GM10248 (cell line): ENCODE measurements around the gene ARHGAP45.

ENCODE experiments used
- CTCF ChIA-PET: fragments of 300-600 bp; sonication (Branson Sonifier 250); formaldehyde crosslinking; extraction: SDS; loops from one replicate; lab custom pipeline; 2021; ENCODE audit warnings: antibody characterized with exemption; lab: Yijun Ruan, JAX
- POLR2A ChIA-PET: fragments of 350-650 bp; sonication (Branson Sonifier 250); formaldehyde crosslinking; extraction: SDS; loops from one replicate; lab custom pipeline; 2020; ENCODE audit warnings: antibody characterized with exemption; lab: Yijun Ruan, JAX
- DNase-seq: peaks from one replicate; pipeline ENCODE4 v3.0.0; 2012; ENCODE audit errors: extremely low spot score
- CTCF ChIP-seq: IDR thresholded peaks from 2 replicates; pipeline ENCODE4 v1.5.1; 2012; ENCODE audit warnings: mild to moderate bottlenecking, low read depth; ENCODE audit errors: extremely low read depth, missing control alignments, control extremely low read depth

ARHGAP45 gene

GRCh38 chr19:1060689-1061088 lies 6.3 kb upstream of the ARHGAP45 start:
- TF ChIP-seq CTCF: no peak
- ChIA-PET POLR2A (no interaction called here), CTCF (no interaction called here)
- DNase-seq: no peak

GRCh38 chr19:1061987-1062386 lies 5.0 kb upstream of the ARHGAP45 start:
- ChIA-PET POLR2A (interaction anchor here (0.6 kb wide), 1 partner anchor 207 kb away, joined by 3 read pairs; the partner anchor contains the start of gene CIRBP), CTCF (interaction anchor here (1.2 kb wide), 1 partner anchor 19 kb away, joined by 3 read pairs; no protein-coding TSS in a partner anchor)
- DNase-seq: no peak
- no peak for TF ChIP-seq CTCF

- CTCF ChIA-PET: interaction anchor here (1.2 kb wide), 1 partner anchor 19 kb away, joined by 3 read pairs; no protein-coding TSS in a partner anchor
- no peak for TF ChIP-seq CTCF
- DNase-seq: peak; percentile 63
- POLR2A ChIA-PET: no interaction called here
These were observed 4.5 kb upstream of the ARHGAP45 start for GRCh38 chr19:1062387-1063029.

GRCh38 chr19:1063030-1063908 lies 3.7 kb upstream of the ARHGAP45 start:
- ChIA-PET CTCF (interaction anchor here (1.2 kb wide), 1 partner anchor 18 kb away, joined by 3 read pairs; no protein-coding TSS in a partner anchor), POLR2A (no interaction called here)
- no peak for TF ChIP-seq CTCF
- DNase-seq: peak; percentile 58

GRCh38 chr19:1063909-1064660 lies 2.9 kb upstream of the ARHGAP45 start:
- TF ChIP-seq CTCF: no peak
- CTCF ChIA-PET: interaction anchor here (0.7 to 3.0 kb wide), 13 partner anchors 9 to 129 kb away, joined by 3 to 15 read pairs (median 4); no protein-coding TSS in a partner anchor

More at GRCh38 chr19:1063909-1064660, 2.9 kb upstream of the ARHGAP45 start:
- POLR2A ChIA-PET: no interaction called here
- no peak for DNase-seq
